CMK (cell line): ENCODE data around the gene HSD17B11.
"Not testable (repeated sequence)": the region's sequence is repeated elsewhere in the genome, so short reads cannot be mapped to it uniquely, and the experiment has no call there.

Source experiments
- DNase-seq: peaks from one replicate; pipeline ENCODE4 v3.0.0-alpha.2; 2010; ENCODE audit warnings: low read depth

The HSD17B11 gene

DNA sequence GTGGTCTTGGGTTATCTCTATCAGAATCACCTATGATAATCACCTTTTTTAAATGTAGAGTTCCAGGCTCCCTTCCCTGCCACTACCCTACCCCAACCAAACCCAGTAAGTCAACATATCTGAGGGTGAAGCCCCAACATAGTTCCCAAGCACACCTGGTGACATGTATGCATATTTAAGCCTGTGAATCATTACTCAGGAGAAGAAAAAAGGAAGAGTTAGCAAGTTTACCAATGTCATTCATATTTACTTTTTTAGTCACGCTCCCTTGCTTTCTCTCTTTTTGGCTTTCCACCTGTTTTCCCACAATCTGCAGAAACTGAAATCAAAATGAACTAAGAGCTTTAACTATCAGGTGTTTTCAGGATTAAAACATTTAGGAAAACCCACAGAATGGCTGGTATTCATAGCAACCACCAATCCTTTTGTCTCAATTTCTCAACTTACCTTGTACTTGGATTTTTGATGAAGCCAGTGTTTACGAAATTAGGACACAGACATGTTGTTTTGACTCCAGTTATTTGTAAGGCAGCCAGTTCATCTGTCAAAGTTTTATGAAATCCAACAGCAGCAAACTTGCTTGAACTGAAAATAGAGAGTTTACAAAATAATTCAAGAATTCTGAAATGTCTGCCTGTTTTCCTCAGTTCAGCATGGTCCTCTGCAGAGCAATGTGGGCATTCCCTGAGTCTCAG, 34.0 kb downstream of the HSD17B11 start:
- DNase-seq = no peak

DNA sequence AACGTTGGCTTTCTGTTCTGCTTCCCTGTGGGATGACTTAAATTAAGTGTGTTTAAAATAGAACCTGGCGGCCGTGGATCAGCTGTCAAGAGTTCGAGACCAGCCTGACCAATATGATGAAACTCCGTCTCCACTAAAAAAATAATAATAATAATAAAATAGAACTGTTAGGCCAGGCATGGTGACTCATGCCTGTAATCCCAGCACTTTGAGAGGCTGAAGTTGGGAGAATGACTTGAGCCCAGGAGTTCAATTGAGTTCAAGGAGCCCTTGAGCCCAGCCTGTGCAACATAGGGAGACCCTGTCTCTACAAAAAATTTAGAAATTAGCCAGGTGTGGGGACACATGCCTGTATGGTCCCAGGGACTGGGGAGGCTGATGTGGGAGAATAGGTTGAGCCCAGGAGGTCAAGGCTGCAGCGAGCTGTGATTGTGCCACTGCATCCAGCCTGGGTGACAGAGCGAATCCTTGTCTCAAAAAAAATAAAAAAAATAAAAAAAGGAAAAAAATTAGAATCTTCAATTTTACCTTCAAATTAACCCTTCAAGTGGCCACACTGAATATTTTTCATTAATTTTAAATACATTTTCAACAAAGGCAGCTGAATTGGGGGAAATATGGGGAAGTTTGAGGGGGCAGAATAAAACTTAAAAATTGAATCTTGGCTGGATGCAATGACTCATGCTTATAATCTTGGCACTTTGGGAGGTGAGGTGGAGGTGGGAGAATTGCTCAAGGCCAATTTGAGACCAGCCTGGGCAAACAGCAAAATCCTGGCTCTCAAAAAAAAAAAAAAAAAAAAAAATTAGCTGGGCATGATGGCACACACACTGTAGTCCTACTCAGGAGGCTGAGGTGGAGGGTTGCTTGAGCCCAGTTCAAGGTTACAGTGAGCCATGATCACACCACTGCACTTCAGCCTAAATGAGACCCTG, 36.6 kb downstream of the HSD17B11 start:
- no peak for DNase-seq

DNA sequence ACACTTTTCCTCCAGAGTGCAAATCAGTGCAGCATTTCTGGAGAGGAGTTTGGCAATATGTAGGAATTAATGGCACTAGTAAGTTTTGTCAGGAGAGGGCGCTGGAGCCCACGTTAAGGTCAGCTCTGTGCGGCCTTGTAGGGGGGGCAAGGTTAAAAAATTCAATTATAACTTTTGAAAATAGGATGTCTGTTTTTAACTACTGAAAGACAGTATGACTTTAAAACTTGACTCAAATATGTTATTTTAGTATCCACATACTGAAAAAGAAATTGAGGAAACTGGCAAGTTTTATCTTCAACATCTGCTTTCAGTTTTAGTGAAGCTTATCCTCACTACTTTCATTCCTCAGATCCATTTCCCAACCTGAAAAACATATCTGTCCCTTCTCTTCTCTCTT, 37.4 kb downstream of the HSD17B11 start:
- DNase-seq = no peak

DNA sequence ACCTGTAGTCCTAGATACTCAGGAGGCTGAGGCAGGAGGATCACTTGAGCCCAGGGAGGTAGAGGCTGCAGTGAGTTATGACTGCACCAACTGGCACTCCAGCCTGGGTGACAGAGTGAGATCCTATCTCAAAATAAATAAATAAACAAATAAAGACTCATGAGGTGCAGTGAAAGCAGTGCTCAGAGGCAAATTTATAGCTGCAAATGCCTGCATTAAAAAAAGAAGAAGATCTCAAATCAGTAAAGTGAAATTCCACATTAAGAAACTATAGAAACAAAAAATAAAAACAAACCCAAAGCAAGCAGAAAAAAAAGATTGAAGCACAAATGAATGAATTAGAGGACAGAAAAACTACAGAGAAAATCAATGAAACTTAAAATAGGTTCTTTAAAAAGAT, 45.8 kb downstream of the HSD17B11 start:
- DNase-seq = no peak

DNA sequence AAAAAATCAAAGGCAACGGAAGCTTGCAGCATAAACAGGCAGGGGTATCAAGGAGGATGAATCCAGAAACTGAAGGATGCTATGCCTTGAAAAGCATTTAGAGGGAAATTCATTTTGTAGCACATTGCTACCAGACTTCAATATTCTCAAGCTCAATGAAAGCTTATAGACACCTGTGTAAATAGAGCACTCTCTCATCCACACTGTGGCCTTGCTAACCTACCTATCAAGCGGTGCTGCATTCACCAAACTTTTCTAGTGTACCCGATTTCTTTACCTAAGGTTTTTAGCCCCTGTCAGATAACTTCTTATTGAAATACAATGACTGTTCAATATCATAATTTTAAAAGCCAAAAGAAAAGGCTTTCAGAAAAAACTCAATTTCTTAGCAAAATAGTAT, 48.1 kb downstream of the HSD17B11 start:
- no peak for DNase-seq

DNA sequence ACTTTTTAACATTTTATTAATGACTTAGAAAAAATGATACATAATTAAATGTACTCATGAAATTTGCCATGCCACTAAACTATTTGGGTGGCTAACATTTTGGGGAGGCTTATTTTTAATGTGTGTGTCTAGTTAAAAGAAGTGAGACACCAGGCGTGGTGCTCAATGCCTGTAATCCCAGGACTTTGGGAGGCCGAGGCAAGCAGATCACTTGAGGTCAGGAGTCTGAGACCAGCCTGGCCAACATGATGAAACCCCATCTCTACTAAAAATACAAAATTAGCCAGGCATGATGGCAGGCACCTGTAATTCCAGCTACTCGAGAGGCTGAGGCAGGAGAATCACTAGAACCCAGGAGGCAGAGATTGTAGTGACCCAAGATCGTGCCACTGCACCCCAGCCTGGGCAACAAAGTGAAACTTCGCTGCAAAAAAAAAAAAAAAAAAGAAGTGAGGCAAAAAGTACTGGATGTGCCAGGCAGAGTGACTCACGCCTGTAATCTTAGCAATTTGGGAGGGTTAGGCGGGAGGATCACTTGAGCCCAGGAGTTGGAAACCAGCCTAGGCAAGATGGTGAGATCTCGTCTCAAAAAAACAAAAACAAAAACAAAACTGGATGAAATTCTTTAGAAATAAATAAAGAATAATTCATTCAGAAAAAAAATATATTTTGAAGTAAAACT, 48.9 kb downstream of the HSD17B11 start:
- not testable (repeated sequence) for DNase-seq

DNA sequence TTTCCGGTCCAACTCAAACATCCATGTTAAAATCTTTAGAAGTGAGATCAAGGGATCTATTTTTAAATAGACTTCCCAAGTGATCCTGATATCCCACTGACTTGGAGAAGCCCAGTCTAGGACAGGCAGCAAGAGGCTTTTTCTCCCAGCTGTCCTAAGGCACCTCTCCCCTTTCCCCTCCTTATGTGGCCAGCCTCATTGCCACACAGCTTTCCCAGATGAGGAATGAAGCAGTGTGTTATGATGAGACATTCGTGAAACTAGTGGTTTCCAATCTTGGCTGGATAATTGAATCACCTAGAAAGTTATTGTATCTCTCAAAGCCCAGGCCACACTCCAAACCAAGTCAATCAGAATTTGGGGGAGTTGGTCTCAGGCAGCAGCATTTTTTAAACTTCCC, 51.5 kb downstream of the HSD17B11 start:
- DNase-seq = no peak

DNA sequence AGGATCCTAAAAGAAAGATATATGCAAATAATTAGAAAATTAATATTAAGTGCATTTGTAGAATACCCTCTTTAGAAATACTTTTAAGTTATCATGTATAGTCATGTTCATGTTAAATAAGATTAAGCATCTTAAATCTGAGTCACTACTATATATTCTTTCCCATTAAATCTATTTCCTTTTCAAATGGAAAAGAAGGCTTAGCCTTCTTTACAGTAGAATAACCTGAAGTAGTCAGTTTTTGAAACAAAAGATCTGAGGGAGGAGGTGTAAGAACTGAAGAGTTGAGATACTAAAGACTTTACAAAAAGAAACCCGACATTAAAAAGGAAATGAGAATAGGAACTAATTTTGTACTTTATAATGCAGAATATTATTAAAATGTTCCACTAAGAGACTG, 53.6 kb downstream of the HSD17B11 start:
- DNase-seq = no peak

DNA sequence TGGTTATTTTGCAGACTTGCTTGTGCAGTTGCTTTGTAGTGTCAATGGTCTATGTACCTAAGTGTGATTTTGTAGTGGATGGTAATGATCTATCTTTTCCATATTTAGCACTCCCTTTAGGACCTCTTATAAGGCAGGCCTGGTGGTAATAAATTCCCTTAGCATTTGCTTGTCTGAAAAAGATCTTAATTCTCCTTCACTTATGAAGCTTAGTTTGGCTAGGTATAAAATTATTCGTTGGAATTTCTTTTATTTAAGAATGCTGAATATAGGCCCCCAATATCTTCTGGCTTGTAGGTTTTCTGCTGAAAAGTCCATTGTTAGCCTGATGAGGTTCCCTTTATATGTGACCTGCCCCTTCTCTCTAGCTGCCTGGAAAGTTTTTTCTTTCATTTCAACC, 57.7 kb downstream of the HSD17B11 start:
- DNase-seq = no peak

DNA sequence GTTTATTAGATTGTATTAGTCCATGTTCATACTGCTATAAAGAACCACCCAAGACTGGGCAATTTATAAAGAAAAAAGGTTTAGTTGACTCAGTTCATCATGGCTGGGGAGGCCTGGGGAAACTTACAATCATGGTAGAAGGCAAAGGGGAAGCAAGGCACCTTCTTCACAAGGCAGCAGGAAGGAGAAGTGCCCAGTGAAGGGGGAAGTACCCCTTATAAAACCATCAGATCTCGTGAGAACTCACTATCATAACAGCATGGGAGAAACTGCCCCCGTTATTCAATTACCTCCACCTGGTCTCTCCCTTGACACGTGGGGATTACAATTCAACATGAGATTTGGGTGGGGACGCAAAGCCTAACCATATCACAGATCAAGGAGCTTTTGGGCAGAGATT, 60.2 kb downstream of the HSD17B11 start:
- DNase-seq = no peak

DNA sequence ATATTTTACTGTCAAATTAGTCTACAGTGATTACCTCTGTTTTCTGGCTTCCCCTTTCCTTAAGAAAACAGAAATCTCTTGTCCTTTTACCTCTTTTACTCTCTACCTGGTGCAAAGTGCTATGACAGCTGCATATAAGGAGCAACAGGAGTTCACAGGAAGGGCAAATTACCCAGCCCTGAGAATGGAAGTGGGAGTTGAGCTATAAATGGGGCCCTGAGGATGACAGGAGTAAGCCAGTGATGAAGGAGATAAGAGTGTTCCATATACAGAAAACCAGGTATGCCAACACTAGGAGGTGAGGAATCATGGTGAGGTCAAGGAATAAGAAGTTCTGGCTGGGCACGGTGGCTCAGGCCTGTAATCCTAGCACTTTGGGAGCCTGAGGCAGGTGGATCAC, 63.9 kb downstream of the HSD17B11 start:
- no peak for DNase-seq

DNA sequence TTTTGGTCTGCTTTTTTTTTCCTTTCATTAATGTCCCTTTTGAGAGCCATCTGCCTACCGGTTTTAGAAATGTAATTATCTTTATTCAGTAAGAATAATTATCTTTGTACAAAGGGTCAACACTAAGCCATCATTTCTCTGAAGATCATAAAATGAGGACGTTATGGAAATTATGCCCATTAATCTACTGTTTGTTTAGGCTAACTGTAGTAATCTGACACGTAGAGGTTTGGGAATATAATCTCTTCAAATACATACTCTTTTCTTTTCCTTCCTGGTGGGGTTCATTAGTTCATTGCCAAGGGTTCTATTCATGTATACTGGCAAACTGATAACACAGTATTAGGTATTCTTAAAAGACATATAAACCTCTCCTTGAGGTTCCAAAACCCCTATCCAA, 64.5 kb downstream of the HSD17B11 start:
- no peak for DNase-seq

DNA sequence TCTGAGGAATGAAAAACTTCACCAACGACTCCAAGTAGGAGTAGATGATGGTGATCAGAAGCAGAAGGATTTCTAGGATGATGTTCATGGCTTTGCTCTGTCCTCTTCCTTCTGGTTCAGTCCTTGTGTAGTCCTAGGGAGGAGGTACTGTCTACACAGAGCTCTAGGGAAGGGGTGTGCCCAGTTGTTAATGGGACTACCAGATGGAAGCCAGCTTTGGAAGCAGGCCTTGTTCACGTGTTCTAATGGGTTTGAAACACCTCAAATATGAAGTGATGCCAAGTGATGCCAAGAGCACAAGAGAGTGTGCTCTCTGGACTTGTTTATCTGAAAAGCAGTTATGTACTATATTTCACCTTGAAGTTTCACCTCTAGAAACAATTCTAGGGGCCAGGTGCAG, 68.2 kb downstream of the HSD17B11 start, which contains the start of gene HSD17B13:
TSS of gene HSD17B13 (minus strand) at position 129 of the 400 bp plus-strand sequence. CDS start at position 88, 41 bp downstream.
- DNase-seq = no peak

DNA sequence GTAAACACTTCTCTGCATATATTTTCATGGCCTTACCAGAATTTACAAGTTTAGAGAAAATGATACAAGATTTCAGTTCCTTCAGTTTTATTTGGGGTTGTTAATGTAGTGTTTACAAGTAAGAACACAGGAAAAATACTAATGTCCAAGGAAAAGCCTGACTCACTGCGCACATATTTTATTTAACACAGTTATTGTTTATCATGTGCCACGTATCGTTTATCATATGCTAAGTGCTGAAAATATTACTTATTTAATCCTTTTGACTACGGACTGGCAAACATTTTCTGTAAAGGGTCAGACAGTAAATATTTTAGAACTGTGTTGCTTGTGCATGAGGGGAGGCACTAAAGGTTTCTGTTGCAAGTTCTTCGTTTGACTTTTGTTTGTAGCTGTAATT, 69.1 kb downstream of the HSD17B11 start:
- no peak for DNase-seq

DNA sequence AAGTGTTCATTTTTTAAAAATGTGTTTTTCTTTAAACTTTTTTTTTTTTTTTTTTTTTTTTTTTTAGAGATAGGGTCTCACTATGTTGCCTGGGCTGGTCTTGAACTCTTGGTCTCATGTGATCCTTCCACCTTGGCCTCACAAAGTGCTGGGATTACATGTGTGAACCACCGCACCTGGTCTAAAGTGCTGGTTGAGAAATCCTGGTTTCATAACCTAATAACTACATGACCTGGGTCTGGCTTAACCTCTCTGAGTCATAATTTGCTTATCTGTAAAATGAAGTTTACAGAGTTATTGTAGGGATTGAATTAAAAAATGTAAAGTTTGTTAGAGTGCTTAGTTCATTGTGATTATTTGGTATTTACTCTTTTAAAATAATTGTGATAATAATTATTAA, 73.5 kb downstream of the HSD17B11 start:
- DNase-seq = no peak

DNA sequence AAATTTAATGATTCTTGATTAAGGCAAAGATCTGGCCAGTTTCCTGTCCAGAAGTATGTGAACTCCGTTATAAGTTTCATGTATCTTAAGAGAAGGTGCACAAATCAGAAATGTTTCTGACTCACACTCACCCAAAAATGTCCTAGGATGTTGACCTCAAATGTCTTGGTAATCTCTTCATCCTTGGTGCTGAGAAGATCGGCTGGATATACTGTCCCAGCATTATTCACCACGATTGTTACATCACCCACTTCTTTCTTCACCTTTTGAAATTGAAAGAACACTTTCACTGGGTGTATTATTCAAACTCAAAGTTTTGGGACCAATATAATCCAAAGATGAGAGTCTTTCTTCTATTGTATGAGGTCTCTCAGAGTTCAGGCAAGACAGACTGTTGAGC, 74.0 kb downstream of the HSD17B11 start:
- DNase-seq = no peak

DNA sequence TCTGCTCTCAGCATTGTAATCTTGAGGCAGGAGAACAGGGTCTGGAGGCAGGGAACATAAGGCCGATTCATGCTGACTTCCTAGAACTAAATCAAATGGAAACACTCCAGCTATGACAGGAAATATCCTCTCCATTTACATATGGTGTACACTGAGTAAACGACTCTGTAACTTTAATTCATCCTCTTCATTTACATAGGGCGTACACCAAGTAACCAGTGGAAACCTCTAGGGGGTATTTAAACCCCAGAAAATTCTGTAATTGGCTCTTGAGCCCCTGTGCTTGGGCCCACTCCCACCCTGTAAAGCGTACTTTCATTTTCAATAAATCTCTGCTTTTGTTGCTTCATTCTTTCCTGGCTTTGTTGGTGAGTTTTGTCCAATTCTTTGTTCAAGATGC, 76.0 kb downstream of the HSD17B11 start:
- DNase-seq = not testable (repeated sequence)

DNA sequence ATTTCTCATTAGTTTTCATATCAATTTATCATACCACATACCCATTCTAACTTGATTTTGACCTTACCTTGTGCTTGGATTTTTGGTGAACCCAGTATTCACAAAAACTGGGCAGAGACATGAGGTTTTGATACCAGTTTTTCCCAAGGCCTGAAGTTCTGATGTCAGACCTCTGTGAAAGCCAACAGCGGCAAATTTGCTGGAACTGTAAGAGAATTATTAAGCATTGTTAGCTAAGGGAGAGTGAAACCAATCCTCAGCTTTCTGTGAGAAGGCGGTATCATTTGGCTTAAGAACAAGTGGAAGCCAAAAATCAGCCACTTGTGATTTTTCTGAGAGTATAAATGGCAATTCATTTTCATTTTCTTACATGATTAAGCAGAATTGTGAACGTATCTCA, 77.2 kb downstream of the HSD17B11 start:
- no peak for DNase-seq

DNA sequence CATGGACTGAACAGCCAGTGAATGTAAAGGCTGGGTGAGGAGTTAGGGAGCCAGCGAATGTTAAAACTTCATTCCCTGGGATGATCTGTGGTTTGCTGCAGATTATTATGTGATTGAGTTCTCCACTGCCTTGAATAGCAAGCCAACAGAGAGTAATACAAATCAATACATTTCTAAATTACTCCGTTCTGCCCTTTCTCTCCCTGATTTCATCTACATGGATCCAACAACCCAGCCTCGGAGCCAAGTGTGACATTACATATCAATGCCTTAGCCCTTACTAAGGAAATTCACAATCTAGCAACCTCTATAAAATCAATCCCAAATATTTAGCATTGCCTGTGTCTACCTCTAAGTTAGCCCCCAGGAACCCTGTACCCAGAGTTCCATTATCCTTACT, 79.3 kb downstream of the HSD17B11 start:
- DNase-seq = no peak

DNA sequence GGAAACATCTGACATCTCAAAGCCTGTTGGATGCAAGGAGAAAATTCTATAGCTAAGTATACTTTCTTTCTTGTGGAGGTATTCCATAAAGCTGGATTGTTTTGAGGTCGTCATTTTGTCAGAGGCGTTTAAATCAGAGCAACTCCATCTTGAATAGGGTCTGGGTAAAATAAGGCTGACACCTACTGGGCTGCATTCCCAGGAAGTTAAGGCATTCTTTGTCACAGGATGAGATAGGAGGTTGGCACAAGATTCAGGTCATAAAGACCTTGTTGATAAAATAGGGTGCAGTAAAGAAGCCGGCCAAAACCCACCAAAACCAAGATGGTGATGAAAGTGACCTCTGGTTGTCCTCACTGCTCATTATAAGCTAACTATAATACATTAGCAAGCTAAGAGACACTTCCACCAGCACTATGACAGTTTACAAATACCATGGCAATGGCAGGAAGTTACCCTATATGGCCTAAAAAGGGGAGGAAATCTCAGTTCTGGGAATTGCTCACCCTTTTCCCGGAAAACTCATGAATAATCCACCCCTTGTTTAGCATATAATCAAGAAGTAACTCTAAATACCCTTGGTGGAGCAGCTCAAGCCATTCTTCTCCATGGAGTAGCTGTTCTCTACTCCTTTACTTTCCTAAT, 80.2 kb downstream of the HSD17B11 start:
- no peak for DNase-seq

DNA sequence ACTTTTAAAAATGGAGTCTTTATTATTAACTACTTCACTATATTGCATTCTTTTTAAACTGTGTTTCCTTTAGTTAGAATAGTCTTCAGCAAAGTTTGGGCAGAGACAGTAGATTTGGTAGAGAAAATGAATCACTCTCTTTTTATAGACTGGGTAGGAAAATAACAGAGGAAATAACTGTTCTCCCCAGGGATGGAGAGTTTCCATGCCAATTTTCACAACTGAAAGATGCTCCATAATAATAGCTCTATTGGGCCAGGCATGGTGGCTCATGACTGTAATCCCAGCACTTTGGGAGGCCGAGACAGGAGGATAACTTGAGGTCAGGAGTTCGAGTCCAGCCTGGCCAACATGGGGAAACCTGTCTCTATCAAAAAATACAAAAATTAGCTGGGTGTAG, 81.4 kb downstream of the HSD17B11 start:
- no peak for DNase-seq

DNA sequence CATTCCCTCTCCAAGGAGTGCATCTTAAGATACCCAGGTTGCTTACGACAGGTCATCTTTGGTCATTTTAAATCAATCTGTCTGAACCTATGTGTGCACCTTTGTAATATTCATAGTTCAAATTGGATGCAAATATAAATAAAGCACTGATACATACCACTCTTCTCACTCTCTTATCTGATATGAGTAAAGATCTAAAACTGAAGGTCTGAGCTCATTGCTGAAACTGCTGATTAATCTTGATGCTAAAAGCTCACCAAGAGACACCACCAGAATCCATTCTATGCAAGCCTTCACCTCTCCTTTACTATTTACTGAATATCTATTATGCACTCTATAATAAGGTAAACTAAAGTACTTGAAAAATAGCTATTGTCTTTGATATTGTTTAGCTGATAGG, 84.9 kb downstream of the HSD17B11 start:
- no peak for DNase-seq
